Heart left ventricle (tissue), 13 donors: ENCODE data around the gene S1PR4.

Source experiments
- CTCF ChIP-seq, 12 donors: fragments of 200-600 bp; sonication (generic) in 4 of 12; IDR thresholded peaks; one replicate each; pipeline versions ENCODE4 v1.5.0 to v1.8.0; 2018 to 2022; ENCODE audit warnings: antibody characterized with exemption in 12 of 12, mild to moderate bottlenecking in 5 of 12
- POLR2A ChIP-seq, 2 donors: fragments of 450-650 bp; IDR thresholded peaks; one replicate each; pipeline ENCODE4 v1.6.1; 2017; ENCODE audit warnings: antibody characterized with exemption in 2 of 2, mild to moderate bottlenecking in 2 of 2, moderate library complexity in 2 of 2
- donor health status: ischemic (EF 13 %, LVEDD 7.1; RV severe dilation, severe dysfunction).
- donor health status: DM: no; HTN: yes; CAD: no.
- donor health status: DM: no; HTN: no; CAD: no.
- donor health status: ischemic (EF 25% LVEDD 6.9; RV normal size, moderate dysfunction).
- donor health status: ischemic (EF 25% LVEDD 5.7; RV mildly dilated, moderate dysfunction).
- donor health status: ischemic (EF 35%, LVEDD 5.7; RV mildly dilated, moderate dysfunction).
- donor health status: nonischemic (EF 11% LVEDD 7.7; RV severe dilation, severe dysfunction).
- donor health status: DM: yes; HTN: yes; CAD: no.
- donor health status: PGD.
- donor health status: ischemic (EF 29% LVEDD 5.4; RV normal size, mild dysfunction).
- donor health status: nonischemic (EF 23%, LVEDD 6.1; RV moderate dilation, normal function).

- TF ChIP-seq CTCF (IDR thresholded peaks at IDR 0.05) (no peak), POLR2A (IDR thresholded peaks at IDR 0.05) (no peak)
Observed at GRCh38 chr19:3179739-3180293, 1.2 kb downstream of the S1PR4 start.
